ENCODE measurements around the gene MFSD6. TPM values are rescaled to one million over a fixed set of nuclear protein-coding genes. Genes with fewer than 3 reads are reported as not detected.

MFSD6 gene
- total and polyA plus RNA-seq, 12 donors, result 9.3 to 253 (median 93.4) TPM

DNA sequence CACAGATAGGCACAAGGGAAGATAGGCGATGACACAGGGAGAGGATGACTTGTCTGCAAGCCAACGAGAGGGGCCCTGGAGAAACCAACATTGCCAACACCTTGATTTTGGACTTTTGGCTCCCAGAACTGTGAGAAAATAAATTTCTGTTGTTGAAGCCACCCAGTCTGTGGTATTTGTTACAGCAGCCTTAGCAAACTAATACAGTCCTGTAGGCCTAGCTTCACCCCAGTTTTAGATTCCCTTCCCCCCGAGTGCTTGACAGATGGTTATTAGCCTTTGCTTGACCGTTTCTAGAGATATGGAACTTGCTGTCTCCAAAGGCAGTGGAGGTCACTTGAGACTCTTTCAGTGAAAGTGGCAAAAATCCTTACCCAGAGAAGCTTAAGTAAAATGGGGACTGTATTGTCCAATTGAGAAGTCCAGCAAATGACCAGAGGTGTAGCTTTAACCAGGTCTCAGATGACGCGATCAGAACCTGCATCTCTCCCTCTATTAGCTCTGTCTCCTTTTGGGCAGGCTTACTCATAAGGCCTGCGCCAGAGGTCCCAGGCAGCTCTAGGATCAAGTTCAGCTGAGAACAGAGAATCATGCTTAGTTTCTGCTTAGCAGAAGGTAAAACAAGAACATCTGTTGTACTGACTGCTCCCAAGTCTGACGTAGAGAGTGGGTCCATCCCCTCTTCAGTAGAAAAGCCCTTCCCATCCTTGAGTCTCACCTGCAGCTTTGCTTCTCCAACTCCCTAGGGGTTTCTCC lies 50.4 kb downstream of the MFSD6 start:
- no peak for TF ChIP-seq POLR2A (IDR thresholded peaks at IDR 0.05)
- no peak for TF ChIP-seq CTCF (IDR thresholded peaks at IDR 0.05)
- WGBS, 4 donors, result 83 to 95% (median 93%) methylated on average over 8 of the region's 8 CpGs
- Histone ChIP-seq H3K4me3 (no peak overlapping the region), H3K27ac (no peak overlapping the region), H3K27me3 (no peaks in the 10 kb centered on the region), H3K9me3 (replicated peaks in 1 of 3) (no peaks in the 10 kb centered on the region), H3K4me1 (replicated peaks in 1 of 2) (no peaks in the 10 kb centered on the region), H3K36me3 (replicated peaks in 1 of 2) (no peaks in the 10 kb centered on the region)
- no peak for DNase-seq
- intact Hi-C loops (cut with DNase I), result no loop called here

DNA sequence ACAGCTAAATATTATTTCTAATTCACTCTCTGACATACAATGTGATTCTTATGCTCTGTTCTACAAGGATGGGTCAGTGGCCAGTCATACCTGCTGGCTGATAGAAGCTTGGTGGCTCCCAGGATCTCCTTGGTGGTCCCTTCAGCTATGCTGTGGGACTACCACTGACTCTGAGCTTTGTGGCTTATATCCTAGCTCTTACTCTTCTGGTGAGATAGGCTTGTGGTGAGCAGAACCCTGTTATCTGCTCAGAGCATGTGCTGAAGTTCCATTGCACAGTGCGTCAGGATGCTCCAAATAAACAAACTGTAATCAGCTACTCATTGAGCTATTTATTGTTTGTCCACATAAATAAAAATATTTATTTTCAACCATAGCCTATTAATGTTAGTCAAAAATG lies 51.7 kb downstream of the MFSD6 start:
- Histone ChIP-seq H3K9me3 (replicated peaks in 1 of 3) (no peaks in the 10 kb centered on the region), H3K4me1 (replicated peaks in 1 of 2) (no peaks in the 10 kb centered on the region), H3K27ac (no peak overlapping the region), H3K36me3 (replicated peaks in 1 of 2) (no peaks in the 10 kb centered on the region), H3K27me3 (no peaks in the 10 kb centered on the region), H3K4me3 (no peak overlapping the region)
- DNase-seq, result no peak
- no peak for TF ChIP-seq POLR2A (IDR thresholded peaks at IDR 0.05)
- no peak for TF ChIP-seq CTCF (IDR thresholded peaks at IDR 0.05)
- intact Hi-C loops (cut with DNase I), result no loop called here
- WGBS, 4 donors, result 93 to 100% (median 98%) methylated on average over 1 of the region's 1 CpG

DNA sequence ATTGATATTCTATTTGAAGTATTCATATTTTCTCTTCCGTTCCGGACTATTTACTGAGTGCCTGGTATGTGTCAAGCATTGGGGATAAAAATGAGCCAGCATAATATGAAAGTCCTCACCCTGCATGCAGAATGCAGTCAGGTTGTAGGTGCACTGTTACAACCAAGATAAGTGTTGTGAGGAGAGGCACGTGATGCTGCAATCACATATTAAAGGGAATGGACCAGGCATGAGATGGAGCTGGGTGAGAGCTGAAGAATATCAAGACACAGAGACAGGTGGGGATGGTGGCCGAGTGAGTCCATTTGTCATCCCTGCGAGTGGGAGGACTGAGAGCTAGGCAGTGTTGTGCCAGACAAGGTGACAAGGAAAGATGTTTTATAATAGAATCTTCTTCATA lies 52.3 kb downstream of the MFSD6 start:
- Histone ChIP-seq H3K27ac (no peak overlapping the region), H3K9me3 (replicated peaks in 1 of 3) (no peaks in the 10 kb centered on the region), H3K4me3 (no peak overlapping the region), H3K36me3 (replicated peaks in 1 of 2) (no peaks in the 10 kb centered on the region), H3K27me3 (no peaks in the 10 kb centered on the region), H3K4me1 (replicated peaks in 1 of 2) (no peaks in the 10 kb centered on the region)
- intact Hi-C loops (cut with DNase I), result no loop called here
- no peak for DNase-seq
- TF ChIP-seq CTCF (IDR thresholded peaks at IDR 0.05) (no peak), POLR2A (IDR thresholded peaks at IDR 0.05) (no peak)
- WGBS, 4 donors, result 82 to 93% (median 85%) methylated on average over 5 of the region's 5 CpGs

- Histone ChIP-seq H3K27ac (no peak overlapping the region), H3K9me3 (replicated peaks in 1 of 3) (no peaks in the 10 kb centered on the region), H3K36me3 (replicated peaks in 1 of 2) (no peaks in the 10 kb centered on the region), H3K4me1 (replicated peaks in 1 of 2) (peaks cover 9 to 13% of the 10 kb centered on the region in 2 donors), H3K4me3 (no peak overlapping the region), H3K27me3 (no peaks in the 10 kb centered on the region)
- TF ChIP-seq POLR2A (IDR thresholded peaks at IDR 0.05) (no peak), CTCF (IDR thresholded peaks at IDR 0.05) (no peak)
- intact Hi-C loops (cut with DNase I), result no loop called here
- WGBS, 4 donors, result 93 to 98% (median 95%) methylated on average over 2 of the region's 2 CpGs
- DNase-seq, result no peak
Measured at GRCh38 chr2:190462181-190462580, 54.0 kb downstream of the MFSD6 start.
